HG02884 (cell line): ENCODE results near the gene WDR33.

Experiments
- ATAC-seq: cut with Tn5 transposase; IDR thresholded peaks from one replicate; pipeline ENCODE4 v1.9.1; 2021; ENCODE audit warnings: mild to moderate bottlenecking, moderate library complexity; ENCODE audit not compliant: unreplicated experiment

The WDR33 gene

GRCh38 chr2:127659408-127660290, 151.3 kb downstream of the WDR33 start:
- ATAC-seq: no peak

- ATAC-seq: no peak
These were observed 152.1 kb downstream of the WDR33 start for GRCh38 chr2:127658641-127659407.

GRCh38 chr2:127658146-127658545, 152.8 kb downstream of the WDR33 start:
- ATAC-seq: no peak

- ATAC-seq: no peak
These were observed 153.8 kb downstream of the WDR33 start for GRCh38 chr2:127657232-127657595.

- ATAC-seq: no peak
These were observed 154.3 kb downstream of the WDR33 start for GRCh38 chr2:127656569-127657231.

- no peak for ATAC-seq
These were observed 155.5 kb downstream of the WDR33 start for GRCh38 chr2:127655209-127656073.

- no peak for ATAC-seq
These were observed 156.2 kb downstream of the WDR33 start for GRCh38 chr2:127654838-127655175.

GRCh38 chr2:127654084-127654837, 156.7 kb downstream of the WDR33 start:
- no peak for ATAC-seq

- ATAC-seq: no peak
These were observed 157.4 kb downstream of the WDR33 start for GRCh38 chr2:127653421-127654083.

- ATAC-seq: no peak
These were observed 158.1 kb downstream of the WDR33 start for GRCh38 chr2:127652786-127653357.

DNA sequence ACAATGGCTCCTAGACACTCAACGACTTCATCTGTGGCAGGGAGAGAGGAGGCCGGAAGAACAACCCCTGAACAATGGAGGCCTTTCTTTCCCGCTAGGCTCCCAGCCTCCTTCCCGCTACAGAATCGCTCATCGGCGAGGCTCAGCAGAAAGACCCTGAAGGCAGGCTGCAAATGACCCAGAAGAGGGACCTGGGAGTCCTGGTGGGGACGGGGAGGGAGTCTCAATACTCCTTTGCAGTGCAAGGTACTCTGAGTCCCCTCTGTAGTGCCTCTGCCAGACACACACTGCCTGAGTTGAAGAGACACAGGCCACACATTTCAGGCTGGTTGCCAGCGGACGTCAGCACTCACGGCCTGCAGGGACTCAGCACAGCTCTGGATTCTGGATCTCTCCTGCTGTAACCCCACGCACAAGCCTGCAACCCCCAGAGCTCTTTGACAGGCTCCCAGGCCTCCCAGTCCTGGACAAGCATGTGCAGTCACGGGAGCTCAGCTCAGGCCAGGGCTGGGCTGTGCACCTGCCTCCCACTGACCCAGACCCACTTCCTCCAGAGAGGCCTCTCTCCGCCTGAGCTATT, 158.9 kb downstream of the WDR33 start:
- no peak for ATAC-seq

DNA sequence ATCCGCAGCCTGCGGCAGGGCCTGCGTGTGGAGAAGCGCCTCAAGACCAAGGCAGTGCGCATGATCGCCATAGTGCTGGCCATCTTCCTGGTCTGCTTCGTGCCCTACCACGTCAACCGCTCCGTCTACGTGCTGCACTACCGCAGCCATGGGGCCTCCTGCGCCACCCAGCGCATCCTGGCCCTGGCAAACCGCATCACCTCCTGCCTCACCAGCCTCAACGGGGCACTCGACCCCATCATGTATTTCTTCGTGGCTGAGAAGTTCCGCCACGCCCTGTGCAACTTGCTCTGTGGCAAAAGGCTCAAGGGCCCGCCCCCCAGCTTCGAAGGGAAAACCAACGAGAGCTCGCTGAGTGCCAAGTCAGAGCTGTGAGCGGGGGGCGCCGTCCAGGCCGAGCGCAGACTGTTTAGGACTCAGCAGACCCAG, 159.6 kb downstream of the WDR33 start:
- ATAC-seq: no peak
